ENCODE data around the gene PIGM.

DNA sequence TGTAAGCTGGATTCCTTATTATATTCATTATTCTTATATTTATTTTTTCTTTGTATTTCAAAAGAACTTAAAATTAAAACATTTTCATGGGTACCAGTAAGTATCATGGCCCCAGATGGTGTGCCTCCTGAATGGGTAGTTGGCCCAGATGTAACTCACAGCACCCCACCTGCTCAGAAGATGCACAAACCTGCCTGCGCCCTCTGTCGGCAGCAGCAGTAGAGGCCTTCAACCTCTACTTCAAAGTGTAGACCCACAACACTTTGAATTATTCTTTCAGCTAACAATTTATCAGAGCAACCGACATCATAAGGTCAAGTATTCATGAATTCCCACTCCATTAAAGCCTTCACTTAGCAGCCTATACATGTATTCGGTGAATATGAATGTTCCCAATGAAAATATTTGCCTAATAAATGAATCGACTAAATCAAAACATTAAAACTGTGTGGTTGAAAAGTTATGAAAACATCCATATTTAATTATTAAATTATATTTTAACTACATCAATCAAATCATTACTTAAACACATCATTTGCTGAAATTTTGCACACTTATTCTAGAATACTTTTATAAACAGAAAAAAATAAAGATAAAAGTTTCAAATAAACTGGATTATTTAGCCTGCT is 25.4 kb downstream of the PIGM start:
- no peak for TF ChIP-seq POLR2A (IDR thresholded peaks at IDR 0.05)
- TF ChIP-seq, protein P1, sequence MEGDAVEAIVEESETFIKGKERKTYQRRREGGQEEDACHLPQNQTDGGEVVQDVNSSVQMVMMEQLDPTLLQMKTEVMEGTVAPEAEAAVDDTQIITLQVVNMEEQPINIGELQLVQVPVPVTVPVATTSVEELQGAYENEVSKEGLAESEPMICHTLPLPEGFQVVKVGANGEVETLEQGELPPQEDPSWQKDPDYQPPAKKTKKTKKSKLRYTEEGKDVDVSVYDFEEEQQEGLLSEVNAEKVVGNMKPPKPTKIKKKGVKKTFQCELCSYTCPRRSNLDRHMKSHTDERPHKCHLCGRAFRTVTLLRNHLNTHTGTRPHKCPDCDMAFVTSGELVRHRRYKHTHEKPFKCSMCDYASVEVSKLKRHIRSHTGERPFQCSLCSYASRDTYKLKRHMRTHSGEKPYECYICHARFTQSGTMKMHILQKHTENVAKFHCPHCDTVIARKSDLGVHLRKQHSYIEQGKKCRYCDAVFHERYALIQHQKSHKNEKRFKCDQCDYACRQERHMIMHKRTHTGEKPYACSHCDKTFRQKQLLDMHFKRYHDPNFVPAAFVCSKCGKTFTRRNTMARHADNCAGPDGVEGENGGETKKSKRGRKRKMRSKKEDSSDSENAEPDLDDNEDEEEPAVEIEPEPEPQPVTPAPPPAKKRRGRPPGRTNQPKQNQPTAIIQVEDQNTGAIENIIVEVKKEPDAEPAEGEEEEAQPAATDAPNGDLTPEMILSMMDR (IDR thresholded peaks at IDR 0.05), result peak; percentile 66 to 93 (median 84)
